ENCODE measurements around the gene AIRE.
"Not testable (repeated sequence)": the region's sequence is repeated elsewhere in the genome, so short reads cannot be mapped to it uniquely, and the experiment has no call there.

The AIRE gene

GRCh38 chr21:44291936-44292811 lies 6.5 kb downstream of the AIRE start:
- DNase-seq (ENCODE audit: low read depth, low spot score), result no peak

DNA sequence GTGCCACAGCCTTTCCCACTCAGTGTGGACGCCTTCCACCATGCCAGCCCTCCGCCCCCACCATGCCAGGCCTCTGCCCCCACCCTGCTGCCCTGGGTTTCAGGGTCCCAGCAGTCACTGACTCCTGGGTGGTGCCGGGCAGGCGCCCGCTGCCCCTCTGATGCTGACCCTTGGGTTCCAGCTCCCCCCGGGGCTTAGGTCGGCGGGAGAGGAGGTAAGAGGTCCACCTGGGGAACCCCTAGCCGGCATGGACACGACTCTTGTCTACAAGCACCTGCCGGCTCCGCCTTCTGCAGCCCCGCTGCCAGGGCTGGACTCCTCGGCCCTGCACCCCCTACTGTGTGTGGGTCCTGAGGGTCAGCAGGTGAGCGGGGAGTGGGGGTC lies 7.1 kb downstream of the AIRE start:
- DNase-seq (ENCODE audit: low read depth, low spot score), result no peak

DNA sequence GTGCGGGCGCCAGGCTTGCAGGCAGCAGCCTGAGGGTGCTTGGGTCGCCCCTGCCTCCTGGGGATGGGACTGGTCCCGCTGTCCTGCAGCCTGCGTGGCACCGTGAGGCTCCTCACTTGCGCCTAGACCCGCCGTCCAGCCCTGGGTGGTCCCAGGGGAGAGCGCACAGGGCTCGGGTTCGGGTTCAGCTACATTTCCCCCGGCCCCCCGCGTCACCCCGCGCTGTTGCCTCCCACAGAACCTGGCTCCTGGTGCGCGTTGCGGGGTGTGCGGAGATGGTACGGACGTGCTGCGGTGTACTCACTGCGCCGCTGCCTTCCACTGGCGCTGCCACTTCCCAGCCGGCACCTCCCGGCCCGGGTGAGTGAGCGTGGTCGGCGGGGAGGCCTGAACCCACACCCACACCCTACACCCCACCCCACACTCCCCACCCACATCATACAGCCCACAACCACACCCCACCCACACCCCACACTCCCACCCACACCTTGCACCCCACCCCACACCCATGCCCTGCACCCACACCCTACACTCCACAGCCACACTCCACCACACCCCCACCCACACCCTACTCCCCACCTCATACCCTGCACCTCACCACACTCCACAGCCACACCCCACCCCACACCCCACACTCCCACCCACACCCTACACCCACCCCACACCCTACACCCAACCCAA lies 8.0 kb downstream of the AIRE start:
- no peak for DNase-seq (ENCODE audit: low read depth, low spot score)

GRCh38 chr21:44294391-44295162 lies 8.9 kb downstream of the AIRE start:
- DNase-seq (ENCODE audit: low read depth, low spot score), result no peak

GRCh38 chr21:44295163-44295573 lies 9.5 kb downstream of the AIRE start:
- no peak for DNase-seq (ENCODE audit: low read depth, low spot score)

DNA sequence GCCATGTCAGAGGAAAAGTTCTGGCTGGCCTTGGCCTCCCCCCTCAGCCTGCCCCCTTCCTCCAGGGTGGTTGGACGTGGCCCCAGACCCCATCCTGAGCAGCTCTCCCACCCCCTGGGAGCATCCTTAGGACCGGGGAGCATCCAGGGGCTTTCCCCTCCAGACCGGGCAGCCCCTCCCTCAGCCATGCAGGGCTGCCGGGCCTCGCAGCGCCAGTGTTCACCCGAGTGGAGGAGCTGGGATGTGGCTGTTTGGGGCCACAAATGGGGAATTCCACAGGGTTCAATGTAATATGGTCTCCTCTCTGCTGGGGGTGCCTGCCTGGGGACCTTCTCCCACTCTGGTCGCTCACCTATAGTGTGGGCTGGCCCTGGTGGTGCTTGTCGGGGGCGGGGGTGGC lies 10.0 kb downstream of the AIRE start:
- DNase-seq (ENCODE audit: low read depth, low spot score), result no peak

- DNase-seq (ENCODE audit: low read depth, low spot score), result no peak
Observed at GRCh38 chr21:44296103-44296519, 10.4 kb downstream of the AIRE start.

- no peak for DNase-seq (ENCODE audit: low read depth, low spot score)
Observed at GRCh38 chr21:44296916-44297315, 11.2 kb downstream of the AIRE start.

GRCh38 chr21:44297525-44298290 lies 12.0 kb downstream of the AIRE start:
- DNase-seq (ENCODE audit: low read depth, low spot score), result peak; percentile 38

- DNase-seq (ENCODE audit: low read depth, low spot score), result no peak
Observed at GRCh38 chr21:44298301-44298700, 12.6 kb downstream of the AIRE start.

- DNase-seq (ENCODE audit: low read depth, low spot score), result no peak
Observed at GRCh38 chr21:44299085-44299457, 13.4 kb downstream of the AIRE start.

GRCh38 chr21:44299458-44300261 lies 14.0 kb downstream of the AIRE start, which contains the start of gene PFKL:
Gene PFKL (plus strand): TSS chr21:44300053. CDS start chr21:44300106, 53 bp downstream.
- no peak for DNase-seq (ENCODE audit: low read depth, low spot score)

DNA sequence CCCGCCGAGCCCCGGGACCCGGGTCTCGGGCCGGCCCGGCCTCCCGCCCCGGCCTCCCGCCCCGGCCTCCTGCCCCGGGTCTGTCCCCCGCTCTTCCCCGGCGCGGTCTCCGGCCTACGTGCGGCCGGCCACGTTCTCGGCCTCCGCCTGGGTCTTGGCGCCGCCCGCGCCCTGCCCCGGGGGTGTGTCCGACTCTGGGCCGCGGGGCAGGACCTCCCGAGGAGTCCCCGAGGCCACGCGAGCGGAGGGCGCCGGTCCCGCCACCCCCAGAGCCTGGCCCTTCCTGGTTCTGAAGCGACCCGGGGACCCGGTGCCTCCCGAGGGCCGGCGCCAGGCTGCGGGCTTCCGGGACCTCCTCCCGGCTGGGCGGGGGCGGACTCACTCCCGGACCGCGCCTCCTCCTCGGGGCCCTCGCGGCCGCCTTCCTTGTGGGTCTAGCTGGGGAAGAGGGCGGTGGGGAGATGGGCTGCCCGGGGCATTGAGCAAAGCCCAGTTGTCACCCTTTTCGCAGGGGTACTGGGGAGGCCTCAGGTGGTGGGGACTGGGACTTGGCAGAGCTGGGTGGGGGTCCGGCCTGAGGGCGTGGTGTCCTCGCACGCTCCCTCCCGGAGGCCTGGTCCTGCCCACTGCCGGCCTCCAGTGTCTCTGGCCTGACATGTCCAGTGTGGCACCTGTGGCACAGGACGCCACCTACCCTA lies 14.7 kb downstream of the AIRE start:
- no peak for DNase-seq (ENCODE audit: low read depth, low spot score)

DNA sequence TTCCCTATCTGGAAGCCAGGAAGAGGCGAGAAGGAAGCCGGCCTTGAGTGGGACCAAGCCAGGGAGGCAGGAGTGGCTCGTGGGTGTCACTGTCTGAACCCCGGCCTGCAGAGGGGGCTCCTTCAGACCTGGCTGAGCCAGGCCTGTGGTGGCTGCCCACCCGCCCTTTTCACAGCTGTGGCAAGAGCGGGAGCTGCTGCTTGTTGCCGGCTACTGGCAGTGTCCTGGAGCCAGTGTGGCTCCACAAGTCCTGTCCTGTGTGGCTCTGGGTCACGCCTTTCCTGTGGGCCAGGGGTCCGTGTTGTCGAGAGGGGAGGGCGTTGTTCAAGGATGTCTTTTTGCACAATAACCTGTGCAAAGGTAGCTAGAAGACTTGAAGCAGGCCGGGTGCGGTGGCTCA lies 15.5 kb downstream of the AIRE start:
- no peak for DNase-seq (ENCODE audit: low read depth, low spot score)

- no peak for DNase-seq (ENCODE audit: low read depth, low spot score)
Observed at GRCh38 chr21:44301961-44302406, 16.3 kb downstream of the AIRE start.

- not testable (repeated sequence) for DNase-seq (ENCODE audit: low read depth, low spot score)
Observed at GRCh38 chr21:44302573-44303401, 17.1 kb downstream of the AIRE start.

- DNase-seq (ENCODE audit: low read depth, low spot score), result no peak
Observed at GRCh38 chr21:44303490-44303981, 17.9 kb downstream of the AIRE start.

DNA sequence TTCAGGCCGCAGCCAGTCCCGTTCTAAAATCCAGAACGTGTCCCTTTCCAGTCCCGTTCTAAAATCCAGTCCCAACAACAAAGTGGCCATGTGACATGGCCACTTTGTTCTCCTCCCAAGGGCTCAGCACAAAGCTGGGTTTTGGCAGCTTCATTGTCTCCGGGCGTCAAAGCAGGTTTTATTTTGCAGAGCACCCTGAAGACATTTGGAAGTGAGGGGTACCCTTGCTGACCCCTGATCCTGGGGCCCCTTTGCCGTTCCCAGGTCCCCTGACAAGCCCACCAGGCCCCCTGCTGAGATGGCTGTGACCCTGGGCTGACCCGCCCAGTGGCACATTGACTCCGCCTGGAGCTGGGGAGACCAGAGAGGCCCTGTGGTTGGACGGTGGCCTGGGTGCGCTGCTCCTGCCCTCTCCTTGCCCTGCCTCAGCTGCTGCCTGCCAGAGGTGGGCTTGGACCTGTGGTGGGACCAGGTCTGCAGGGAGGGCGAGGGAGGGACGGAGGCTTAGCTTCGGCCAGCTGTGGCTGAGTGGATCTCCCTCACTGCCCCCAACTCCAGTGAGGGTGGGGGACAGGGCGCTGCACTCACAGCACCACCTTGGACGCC lies 18.4 kb downstream of the AIRE start:
- DNase-seq (ENCODE audit: low read depth, low spot score), result no peak
